Sigmoid colon (tissue), 4 donors: ENCODE results near the gene RALGDS.

Experiments
- POLR2AphosphoS5 ChIP-seq, 4 donors: sonication (generic); formaldehyde crosslinking; IDR thresholded peaks; one replicate each; pipeline ENCODE4 v1.6.1; 2017; ENCODE audit warnings: antibody characterized with exemption in 4 of 4
- TF ChIP-seq, protein P1 (sequence below), 4 experiments: fragments of 450-650 bp in 3 of 4; fragments of 200-600 bp in 1 of 4; IDR thresholded peaks; one replicate each; pipeline ENCODE4 v1.5.1; 2016 to 2019; ENCODE audit warnings: antibody characterized with exemption in 4 of 4, mild to moderate bottlenecking in 3 of 4, moderate library complexity in 2 of 4

DNA sequence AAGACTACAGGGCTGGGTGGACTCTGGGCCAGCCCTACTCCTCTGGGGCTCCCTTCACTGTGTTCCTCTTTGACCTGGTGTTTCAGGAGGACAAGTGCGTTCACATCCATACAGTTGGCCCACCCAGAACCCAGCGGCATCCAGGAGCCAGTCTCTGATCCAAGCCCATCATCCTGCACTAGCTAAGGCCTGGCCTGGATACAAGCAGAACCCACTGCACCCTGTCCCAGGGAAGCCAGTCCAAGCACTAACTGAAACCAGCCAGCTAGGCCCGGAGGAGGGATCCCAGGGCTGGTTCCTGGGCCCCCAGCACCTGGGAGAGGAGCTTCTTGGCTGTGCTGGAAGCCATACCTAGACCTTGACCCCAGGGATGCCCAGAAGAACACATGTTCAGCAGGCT, 46.7 kb upstream of the RALGDS start:
- no peak for TF ChIP-seq POLR2AphosphoS5 (IDR thresholded peaks at IDR 0.05)
- TF ChIP-seq, protein P1, sequence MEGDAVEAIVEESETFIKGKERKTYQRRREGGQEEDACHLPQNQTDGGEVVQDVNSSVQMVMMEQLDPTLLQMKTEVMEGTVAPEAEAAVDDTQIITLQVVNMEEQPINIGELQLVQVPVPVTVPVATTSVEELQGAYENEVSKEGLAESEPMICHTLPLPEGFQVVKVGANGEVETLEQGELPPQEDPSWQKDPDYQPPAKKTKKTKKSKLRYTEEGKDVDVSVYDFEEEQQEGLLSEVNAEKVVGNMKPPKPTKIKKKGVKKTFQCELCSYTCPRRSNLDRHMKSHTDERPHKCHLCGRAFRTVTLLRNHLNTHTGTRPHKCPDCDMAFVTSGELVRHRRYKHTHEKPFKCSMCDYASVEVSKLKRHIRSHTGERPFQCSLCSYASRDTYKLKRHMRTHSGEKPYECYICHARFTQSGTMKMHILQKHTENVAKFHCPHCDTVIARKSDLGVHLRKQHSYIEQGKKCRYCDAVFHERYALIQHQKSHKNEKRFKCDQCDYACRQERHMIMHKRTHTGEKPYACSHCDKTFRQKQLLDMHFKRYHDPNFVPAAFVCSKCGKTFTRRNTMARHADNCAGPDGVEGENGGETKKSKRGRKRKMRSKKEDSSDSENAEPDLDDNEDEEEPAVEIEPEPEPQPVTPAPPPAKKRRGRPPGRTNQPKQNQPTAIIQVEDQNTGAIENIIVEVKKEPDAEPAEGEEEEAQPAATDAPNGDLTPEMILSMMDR (IDR thresholded peaks at IDR 0.05) = no peak
